Tibial nerve (tissue), 4 donors: ENCODE results near the gene ADAMTS3. TPM values are rescaled to one million over a fixed set of nuclear protein-coding genes. Genes with fewer than 3 reads are reported as not detected.

Experiments used
- DNase-seq, 2 donors: peaks; one replicate each; pipeline ENCODE4 v3.0.0-alpha.2; 2019; ENCODE audit warnings: low spot score in 2 of 2
- H3K27ac ChIP-seq, 4 donors: fragments of 200-600 bp; sonication (generic) in 3 of 4; one replicate each; pipeline ENCODE4 v1.5.1; 2017 to 2019; ENCODE audit warnings: mild to moderate bottlenecking in 1 of 4
- H3K27me3 ChIP-seq, 2 donors: fragments of 200-600 bp; sonication (generic) in 1 of 2; one replicate each; pipeline versions ENCODE4 v1.5.1 to v1.6.0; 2017 to 2019
- H3K36me3 ChIP-seq, 3 donors: fragments of 200-600 bp; sonication (generic); one replicate each; pipeline ENCODE4 v1.5.1; 2018 to 2019
- H3K4me1 ChIP-seq, 4 donors: fragments of 200-600 bp; sonication (generic) in 3 of 4; one replicate each; pipeline ENCODE4 v1.5.1; 2017 to 2019
- H3K4me3 ChIP-seq, 4 donors: fragments of 200-600 bp; sonication (generic) in 3 of 4; one replicate each; pipeline ENCODE4 v1.5.1; 2017 to 2019; ENCODE audit warnings: mild to moderate bottlenecking in 1 of 4, moderate library complexity in 1 of 4
- H3K9me3 ChIP-seq, 4 donors: fragments of 200-600 bp; sonication (generic) in 3 of 4; one replicate each; pipeline ENCODE4 v1.5.1; 2017 to 2019
- EP300 ChIP-seq, 2 donors: sonication (generic); formaldehyde crosslinking; IDR thresholded peaks; one replicate each; pipeline ENCODE4 v1.6.1; 2017; ENCODE audit warnings: antibody characterized with exemption in 2 of 2, mild to moderate bottlenecking in 1 of 2
- POLR2A ChIP-seq, 2 donors: fragments of 450-650 bp; IDR thresholded peaks; one replicate each; pipeline ENCODE4 v1.6.1; 2017; ENCODE audit warnings: antibody characterized with exemption in 2 of 2, mild to moderate bottlenecking in 2 of 2, moderate library complexity in 2 of 2
- WGBS, 2 donors: methylation state at CpG; one replicate each; pipeline ENCODE4 v1.1.5; 2018; 5-methylcytosine and 5-hydroxymethylcytosine counted together
- total RNA-seq, 4 donors: library from RNA; depleted of rRNA; stranded (reverse); fragments of >200 nt; gene quantifications; one replicate each; pipeline ENCODE4 v1.1.0, GENCODE V29; 2016
- TF ChIP-seq, protein P1 (sequence below), 5 experiments: fragments of 200-600 bp in 3 of 5; fragments of 450-650 bp in 2 of 5; sonication (generic) in 3 of 5; IDR thresholded peaks; one replicate each; pipeline ENCODE4 v1.5.1; 2016 to 2019; ENCODE audit warnings: antibody characterized with exemption in 5 of 5, mild to moderate bottlenecking in 3 of 5, moderate library complexity in 2 of 5

ADAMTS3 gene
- total RNA-seq, 4 donors from 2014 or later, result 1.7 to 4.3 (median 2.4) TPM

DNA sequence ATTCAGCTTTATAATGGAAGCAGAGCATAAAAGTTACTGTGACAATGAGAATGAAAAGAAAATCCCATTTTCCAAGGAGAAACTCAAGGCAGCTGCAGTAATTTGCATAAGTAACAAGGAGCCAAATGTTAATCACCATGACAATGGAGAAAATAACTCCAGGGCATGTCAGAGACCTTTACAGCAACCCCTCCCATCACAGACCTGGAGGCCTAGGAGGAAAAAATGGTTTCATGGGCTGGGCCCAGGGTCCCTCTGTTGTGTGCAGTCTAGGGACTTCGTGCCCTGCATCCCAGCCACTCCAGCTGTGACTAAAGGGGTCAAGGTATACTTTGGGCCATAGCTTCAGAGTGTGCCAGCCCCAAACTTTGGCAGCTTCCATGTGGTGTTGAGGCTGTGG, 313.8 kb downstream of the ADAMTS3 start:
- Histone ChIP-seq H3K4me1 (no peaks in the 10 kb centered on the region), H3K27ac (no peak overlapping the region), H3K27me3 (no peaks in the 10 kb centered on the region), H3K9me3 (no peaks in the 10 kb centered on the region), H3K4me3 (no peak overlapping the region), H3K36me3 (no peaks in the 10 kb centered on the region)
- TF ChIP-seq EP300 (IDR thresholded peaks at IDR 0.05), result no peak
- TF ChIP-seq, protein P1, sequence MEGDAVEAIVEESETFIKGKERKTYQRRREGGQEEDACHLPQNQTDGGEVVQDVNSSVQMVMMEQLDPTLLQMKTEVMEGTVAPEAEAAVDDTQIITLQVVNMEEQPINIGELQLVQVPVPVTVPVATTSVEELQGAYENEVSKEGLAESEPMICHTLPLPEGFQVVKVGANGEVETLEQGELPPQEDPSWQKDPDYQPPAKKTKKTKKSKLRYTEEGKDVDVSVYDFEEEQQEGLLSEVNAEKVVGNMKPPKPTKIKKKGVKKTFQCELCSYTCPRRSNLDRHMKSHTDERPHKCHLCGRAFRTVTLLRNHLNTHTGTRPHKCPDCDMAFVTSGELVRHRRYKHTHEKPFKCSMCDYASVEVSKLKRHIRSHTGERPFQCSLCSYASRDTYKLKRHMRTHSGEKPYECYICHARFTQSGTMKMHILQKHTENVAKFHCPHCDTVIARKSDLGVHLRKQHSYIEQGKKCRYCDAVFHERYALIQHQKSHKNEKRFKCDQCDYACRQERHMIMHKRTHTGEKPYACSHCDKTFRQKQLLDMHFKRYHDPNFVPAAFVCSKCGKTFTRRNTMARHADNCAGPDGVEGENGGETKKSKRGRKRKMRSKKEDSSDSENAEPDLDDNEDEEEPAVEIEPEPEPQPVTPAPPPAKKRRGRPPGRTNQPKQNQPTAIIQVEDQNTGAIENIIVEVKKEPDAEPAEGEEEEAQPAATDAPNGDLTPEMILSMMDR (IDR thresholded peaks at IDR 0.05), result no peak
- no peak for TF ChIP-seq POLR2A (IDR thresholded peaks at IDR 0.05)
- no peak for DNase-seq
- 60 to 64% methylated on average over 1 of the region's 1 CpG for WGBS, 2 donors

DNA sequence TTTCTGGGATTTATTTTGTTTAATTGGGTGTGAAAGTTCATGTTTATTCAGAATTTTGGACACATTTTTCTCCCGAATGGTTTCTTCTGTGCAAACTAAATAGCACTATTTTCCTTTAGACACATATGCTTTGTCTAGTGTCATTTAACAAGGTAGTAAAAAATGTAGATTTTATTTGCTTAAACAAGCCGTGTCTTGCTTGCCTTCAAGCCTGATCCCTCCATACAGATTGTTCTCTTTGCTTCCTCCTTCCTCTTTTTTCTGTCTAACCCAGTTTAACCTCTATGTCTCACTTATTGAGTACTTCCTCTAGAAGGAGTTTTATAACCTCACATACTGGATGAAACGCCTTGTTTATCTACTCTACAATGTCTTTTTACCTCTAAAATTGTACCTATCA, 325.4 kb downstream of the ADAMTS3 start:
- Histone ChIP-seq H3K27ac (no peak overlapping the region), H3K36me3 (no peaks in the 10 kb centered on the region), H3K4me3 (no peak overlapping the region), H3K27me3 (no peaks in the 10 kb centered on the region), H3K9me3 (no peaks in the 10 kb centered on the region), H3K4me1 (no peaks in the 10 kb centered on the region)
- TF ChIP-seq, protein P1 (IDR thresholded peaks at IDR 0.05), result no peak
- no peak for TF ChIP-seq EP300 (IDR thresholded peaks at IDR 0.05)
- no peak for TF ChIP-seq POLR2A (IDR thresholded peaks at IDR 0.05)
- 16 to 24% methylated on average over 3 of the region's 3 CpGs for WGBS, 2 donors
- DNase-seq, result no peak

DNA sequence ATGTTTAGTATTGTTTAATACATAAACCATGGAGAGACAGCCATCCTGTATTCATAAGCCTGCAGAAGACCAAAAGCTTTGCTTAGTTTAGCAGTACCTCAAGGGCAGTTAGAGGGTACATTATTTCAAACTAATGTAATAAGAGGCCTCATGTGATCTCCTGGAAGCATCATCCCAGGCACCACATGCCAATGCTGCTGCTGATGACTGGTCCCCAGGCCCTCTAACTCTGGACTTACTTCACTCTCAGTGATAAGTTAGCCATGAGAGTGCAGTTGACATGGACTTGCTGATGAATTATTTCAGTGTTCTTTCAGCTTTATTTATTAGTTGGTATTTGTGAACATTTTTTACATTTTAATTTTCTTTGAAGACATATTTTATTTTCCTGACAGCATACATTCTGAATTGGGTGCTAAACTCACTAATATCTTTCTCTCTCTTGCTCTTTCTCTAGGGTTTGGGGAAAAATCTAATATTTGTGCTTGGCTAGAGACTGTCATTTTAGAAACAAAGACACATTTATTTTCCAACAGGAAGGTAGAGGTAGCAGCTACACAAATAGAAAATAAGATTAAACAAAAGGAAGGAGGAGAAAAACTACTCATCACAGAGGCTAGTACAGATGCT, 329.4 kb downstream of the ADAMTS3 start:
- TF ChIP-seq, protein P1 (IDR thresholded peaks at IDR 0.05), result no peak
- Histone ChIP-seq H3K27ac (no peak overlapping the region), H3K9me3 (peaks cover 0 to 8% (median 0%) of the 10 kb centered on the region in 4 donors), H3K4me1 (no peaks in the 10 kb centered on the region), H3K27me3 (no peaks in the 10 kb centered on the region), H3K36me3 (no peaks in the 10 kb centered on the region), H3K4me3 (no peak overlapping the region)
- DNase-seq, result no peak
